Activated CD8-positive, alpha-beta memory T cell treated with anti-CD3 and anti-CD28 coated beads, Interleukin-2, amount 50 U/mL, for 24 hours (primary cell): ENCODE measurements around the gene MAP2K5.

Source experiments
- DNase-seq: peaks from one replicate; pipeline ENCODE4 v3.0.0-alpha.2; 2020; ENCODE audit errors: extremely low read depth

Gene MAP2K5

DNA sequence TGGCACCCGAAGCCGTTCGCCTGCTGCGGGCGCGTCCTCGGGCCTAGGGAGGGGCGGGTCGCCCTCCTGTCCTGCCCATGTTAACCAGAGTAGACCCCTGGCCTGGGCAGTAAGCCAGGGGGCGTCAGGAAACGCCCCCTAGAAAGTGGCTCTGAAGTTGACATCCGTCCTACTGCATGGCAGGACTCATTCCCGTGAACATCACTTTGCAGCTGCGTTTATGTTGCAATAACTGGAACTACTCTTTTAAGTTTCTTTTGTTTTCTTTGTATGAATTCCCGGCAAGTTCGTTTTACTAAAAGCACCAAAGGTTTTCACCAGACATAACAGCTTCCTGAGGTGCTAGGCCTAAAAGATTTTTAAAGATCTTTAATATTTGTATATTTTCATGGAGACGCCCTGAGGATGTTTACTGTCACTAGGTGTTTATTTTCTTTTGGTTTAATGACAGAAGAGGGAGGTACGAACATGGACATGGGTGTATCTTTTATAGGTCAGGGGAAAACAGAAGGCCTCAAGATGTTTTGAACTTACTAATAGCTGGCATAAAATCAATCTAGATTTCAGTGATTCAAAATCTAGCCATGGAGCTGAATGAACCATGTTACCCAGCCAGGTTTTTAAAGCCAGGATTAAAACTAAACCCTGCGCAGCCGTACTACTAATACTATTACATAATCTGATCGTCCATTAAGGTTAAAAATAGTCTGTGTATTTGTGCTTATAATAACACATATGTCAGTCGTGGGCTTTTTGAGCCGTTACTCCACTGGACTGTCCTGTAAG is 20.5 kb upstream of the MAP2K5 start:
- DNase-seq, result no peak

DNA sequence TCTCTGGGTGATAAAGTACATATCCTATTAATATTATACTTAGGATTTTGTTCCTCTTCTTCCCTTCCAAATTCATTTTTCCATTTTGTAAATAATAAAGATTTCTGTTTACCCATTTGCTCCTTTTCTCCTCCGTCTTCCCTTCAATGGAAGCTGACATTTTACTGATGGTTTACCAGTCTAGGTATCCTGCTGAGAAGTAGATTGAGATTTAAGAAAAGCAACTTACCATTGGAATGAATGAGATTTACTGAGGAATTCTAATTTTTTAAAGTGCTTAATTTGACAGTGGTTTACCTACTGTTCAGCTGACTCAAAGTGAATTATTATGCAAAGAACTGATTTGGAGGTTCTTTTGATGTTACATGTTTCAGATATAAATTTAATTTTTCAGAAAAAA is 19.2 kb upstream of the MAP2K5 start:
- no peak for DNase-seq

DNA sequence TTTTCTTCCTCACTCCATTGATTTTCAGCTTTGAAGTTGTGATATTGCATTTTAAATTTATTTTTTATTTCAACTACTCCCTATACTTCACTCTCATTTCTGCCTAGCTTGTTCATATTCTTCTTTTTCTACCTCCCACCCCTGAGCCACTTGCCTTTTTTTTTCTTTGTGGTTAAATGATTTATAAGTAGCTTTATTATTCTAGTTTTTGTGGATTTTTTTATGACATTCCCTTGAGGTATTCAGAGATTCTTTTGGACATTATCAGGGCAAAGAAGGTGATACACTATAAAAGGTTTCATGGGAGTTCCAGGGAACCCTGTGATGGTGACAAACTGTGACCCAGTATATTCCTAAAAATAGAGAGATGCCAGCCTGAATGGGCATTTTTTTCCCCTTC is 18.3 kb upstream of the MAP2K5 start:
- no peak for DNase-seq

DNA sequence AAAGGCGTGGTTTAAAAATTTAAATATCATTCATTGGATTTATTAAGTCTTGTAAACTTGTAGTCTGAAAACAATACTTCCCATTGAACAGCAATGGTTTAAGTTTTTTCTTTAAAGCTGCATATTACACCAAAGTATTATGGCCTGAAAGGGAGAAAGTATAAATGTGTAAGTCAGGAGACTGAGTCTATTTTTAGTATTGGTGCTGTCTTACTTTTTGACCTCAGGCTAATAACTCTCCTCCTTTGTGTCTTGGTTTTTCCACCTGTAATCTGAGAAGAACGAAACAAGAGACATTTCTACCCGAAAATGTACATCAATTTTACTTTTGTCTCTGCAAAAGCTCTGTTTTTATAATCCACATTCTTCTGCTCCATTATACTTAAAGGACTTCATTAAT is 14.0 kb upstream of the MAP2K5 start:
- DNase-seq, result no peak

DNA sequence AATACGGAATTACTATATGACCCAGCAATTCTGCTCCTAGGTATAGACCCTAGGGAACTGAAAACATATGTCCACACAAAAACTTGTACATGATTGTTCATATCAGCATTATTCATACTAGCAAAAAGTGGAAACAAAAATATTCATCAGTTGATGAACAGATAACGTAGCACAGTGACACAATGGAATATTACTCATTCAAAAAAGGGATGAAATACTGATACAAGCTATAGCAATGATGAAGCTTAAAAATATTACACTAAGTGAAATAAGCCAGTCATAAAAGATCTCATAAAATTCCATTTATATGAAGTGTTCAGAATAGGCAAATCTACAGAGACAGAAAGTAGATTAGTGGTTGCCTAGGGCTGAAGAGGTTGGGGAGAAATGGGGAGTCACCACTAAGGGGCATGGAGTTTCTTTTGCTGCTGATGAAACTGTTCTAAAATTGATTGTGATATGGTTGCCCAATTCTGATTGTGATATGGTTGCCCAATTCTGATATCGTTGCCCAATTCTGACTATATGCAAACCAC is 11.1 kb upstream of the MAP2K5 start:
- no peak for DNase-seq

DNA sequence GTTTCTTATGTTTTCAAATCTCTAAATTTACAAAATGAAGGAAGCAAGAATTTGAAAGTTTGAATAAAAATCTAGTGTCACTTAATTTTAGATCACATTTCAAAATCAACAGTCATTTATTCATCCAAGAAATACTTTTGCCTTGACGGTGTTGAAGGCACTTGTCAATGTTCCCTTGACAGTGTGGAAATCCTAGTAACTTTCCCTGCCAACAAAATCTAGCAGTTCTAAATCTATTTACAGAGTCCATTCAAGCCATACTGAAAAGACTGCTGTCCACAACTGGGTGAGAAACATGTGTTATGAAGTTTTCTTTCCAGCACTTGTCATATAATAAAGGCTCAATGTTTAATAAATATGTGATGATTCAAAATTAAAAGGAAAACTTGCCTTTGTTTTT is 8.6 kb upstream of the MAP2K5 start:
- DNase-seq, result no peak

DNA sequence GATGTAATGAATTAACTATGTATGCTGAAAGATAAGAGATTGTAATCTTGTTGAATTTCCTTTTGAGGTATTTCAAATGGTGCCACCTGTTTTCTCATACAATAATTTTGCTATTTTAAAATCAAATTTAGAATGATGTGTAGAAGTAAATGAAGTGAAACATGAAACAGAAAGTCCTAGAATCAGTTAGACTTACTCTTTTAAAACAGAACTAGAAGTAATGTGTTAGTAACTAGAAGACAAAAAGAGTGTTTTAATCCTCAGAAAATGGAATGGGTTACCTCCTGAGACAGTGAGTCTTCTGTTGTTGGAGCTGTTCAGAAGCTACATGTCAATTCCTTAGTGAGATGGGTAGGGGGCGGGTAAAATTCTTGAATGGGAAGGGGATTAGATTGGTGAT is 8.1 kb upstream of the MAP2K5 start:
- no peak for DNase-seq

DNA sequence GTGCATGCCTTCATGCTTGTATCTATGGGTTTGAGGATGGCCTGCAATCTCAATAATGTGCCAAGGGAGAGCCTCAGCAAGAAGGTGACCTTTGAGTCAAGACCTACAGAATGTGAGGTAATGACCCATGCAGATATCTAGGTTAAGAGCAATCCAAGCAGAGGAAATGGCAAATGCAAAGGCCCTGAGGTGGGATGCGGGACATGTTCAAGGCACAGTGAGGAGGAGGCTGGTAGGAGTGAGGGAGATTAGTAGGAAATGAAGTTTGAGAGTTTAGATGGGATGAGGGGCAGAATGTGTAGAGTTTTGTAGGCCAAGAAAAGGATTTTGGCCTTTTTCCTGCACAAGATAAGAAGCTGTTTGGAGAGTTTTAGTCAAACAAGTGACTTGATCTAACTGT is 4.7 kb upstream of the MAP2K5 start:
- DNase-seq, result no peak

DNA sequence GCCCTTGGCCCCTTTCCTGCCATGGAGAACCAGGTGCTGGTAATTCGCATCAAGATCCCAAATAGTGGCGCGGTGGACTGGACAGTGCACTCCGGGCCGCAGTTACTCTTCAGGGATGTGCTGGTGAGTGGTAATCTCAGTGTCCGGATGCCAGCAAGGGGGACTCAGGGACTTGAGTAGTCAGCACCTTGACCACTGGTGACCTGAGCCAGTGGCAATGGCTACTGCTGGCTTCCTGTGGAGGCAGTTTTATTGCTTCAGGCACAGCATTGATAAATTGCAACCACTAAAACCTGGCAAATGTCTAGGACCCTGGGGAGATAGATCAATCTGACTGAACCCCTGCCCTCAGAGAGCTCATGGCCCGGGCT is 830 bp downstream of the MAP2K5 start:
- DNase-seq, result no peak

DNA sequence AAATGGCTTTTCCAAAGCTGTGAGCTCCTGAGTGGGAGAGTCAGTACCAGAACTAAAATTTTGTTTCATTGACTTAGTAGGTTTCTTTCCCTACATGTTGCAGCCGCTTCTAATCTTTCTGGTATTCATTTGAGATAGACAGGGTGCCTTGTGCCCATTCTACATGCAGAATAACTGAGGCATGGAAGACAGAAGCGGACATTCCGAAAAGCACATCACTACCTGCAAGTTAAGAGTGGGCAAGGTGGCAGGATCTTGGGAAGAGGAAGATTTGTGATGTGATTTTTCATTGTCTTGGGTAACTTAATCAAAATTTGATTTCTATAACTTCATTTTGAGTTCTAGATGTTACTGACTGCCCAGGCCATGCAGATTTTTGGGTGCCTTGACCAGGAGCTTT is 2.0 kb downstream of the MAP2K5 start:
- no peak for DNase-seq

DNA sequence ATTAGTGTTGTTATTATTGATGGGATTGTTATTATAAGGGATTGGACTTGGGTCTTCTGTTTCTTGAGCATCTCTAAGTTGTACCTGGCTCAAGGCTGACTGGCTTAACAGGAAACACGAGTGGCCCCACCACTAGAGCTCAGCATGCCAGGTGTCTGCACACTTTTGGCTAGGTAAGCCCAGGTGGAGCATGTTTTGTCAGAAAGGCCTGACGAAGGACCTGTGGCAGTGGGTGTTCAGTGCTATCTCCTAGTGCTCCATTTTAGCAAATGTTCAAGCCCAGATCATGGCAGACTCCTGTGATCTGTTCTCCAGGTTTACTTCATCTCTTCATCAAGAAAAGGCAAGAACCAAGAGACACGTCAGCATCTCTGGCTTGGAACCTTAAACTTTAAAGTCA is 3.4 kb downstream of the MAP2K5 start:
- no peak for DNase-seq

DNA sequence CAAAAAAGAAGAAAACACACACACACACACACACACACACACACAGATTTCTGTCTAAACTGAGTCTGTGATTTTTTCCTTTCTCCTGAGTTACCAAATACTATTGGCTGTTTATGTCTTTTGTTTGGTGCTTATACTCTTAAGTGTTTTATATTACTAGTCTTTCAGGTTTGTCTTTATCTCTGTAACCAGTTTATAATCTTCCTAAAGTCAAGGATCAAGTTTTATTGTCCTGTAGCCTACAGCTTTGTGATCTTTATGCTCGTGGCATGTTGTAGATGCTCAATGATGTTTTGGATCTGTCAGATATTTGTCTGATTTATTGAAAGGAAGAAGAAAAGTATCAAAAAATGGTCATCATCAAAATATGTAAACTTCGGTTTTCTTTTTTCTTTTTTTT is 4.6 kb downstream of the MAP2K5 start:
- no peak for DNase-seq

DNA sequence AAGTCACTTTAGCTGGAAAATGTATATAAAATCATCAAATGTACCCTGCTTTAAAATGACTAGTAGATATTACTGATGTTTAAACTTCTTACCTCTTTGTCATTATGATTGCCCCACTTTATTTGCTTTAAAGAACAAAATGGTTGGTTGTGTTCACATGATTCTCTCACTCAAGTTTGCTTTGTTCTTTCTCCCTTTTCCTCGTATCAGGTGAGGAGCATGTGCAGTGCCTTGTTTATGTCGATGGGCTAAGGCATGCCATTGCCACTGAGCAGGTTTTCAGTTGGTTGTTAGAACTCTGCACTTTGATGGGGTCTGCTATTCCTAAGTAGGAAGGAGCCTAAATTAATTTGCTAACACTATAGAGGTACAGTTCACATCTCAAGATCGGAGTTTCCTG is 5.3 kb downstream of the MAP2K5 start:
- DNase-seq, result no peak

DNA sequence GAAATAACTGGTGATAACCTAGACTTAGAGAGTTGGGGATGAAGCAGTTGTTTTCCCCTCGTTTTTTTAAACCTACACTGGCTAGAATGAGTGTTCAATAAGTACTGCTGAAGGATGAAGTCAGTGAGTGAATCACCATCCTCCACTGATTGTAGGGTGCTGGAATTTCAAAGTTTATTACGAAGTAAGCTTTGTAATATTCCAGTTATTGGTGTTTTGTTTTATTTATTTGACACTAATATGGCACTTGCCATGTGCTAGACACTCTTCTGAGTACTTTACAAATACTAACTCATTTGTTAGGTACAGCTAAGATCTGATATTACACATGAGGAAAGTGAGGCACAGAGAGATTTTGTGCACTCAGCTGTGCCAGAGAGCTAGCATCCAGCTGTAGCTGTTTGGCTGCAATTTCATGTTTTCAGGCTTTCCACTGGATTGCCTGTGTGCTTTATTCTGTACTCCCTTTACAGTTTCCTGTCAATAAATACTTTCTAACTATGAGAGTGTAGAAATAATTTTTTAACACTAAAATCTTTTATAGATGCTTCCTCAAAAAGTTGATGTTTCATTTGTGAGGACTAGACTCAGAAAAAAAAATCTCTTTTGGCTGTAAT is 5.8 kb downstream of the MAP2K5 start:
- DNase-seq, result no peak

DNA sequence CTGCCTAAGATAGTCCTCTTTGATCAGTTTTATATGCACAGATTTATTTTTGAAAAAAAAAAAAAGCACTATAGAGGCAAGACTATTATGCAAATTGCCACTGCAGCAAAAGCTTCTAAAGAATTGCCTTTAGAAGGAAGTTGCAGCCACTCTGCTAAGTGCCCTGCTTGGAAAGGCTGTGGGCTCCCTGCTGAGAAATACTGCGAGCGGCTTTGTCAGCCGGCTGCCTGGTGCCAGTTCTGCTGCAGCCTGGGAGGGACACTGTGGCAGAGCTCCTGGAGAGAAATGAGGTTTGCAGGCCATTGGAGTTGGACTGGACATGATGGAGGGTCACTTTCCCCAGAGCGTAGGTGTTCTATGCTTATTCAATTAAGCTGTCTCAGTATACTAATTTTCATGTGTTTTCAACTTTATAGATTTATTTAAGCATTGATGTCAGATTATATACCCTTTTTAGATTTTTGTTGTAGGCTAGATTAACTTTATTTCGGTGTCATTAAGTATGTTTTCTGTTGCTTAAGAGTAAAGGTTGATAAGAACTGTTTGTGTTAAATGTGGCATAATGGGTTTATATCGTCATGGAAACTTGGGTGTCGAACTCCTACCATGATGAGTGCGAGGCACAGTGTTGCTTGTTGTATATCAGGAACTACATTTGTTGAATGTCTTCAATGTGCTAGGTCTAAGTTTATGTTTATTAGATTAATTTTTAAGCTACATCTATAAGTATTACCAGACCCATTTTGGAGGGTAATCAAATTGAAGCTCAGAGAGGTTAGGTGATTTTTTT is 6.6 kb downstream of the MAP2K5 start:
- DNase-seq, result no peak

DNA sequence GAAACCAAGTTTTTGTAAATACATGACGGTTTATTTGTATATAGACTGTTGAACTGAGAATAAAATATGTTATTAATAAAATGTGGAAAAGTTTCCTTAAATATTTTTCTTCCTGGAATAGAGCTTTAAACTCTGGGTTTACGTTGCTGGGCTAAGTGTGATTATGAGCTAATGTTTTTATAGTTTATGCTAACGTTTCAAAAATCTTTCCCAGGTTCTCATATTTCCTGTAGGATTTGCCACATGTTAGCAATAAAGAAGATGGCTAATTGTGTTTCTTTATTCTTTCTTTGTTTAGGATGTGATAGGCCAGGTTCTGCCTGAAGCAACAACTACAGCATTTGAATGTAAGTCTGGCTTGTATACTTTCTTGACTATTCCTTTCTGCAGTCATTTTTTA is 7.2 kb downstream of the MAP2K5 start:
- DNase-seq, result no peak

DNA sequence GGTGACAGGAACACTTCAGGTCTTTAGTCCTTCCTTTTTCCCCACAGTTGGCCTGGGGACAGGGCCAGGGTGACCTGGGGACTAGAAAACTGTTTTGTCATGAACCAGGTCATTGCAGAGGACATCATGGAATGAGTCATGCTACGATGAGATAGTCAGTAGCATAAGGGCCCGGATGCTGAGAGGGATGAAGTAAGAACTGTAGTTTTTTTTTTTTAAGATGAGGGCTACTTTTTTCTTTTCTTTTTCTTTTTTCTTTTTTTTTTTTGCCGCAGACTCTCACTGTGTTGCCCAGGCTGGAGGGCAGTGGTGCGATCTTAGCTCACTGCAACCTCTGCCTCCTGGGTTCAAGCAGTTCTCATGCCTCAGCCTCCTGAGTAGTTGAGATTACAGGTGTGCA is 8.0 kb downstream of the MAP2K5 start:
- DNase-seq, result no peak

DNA sequence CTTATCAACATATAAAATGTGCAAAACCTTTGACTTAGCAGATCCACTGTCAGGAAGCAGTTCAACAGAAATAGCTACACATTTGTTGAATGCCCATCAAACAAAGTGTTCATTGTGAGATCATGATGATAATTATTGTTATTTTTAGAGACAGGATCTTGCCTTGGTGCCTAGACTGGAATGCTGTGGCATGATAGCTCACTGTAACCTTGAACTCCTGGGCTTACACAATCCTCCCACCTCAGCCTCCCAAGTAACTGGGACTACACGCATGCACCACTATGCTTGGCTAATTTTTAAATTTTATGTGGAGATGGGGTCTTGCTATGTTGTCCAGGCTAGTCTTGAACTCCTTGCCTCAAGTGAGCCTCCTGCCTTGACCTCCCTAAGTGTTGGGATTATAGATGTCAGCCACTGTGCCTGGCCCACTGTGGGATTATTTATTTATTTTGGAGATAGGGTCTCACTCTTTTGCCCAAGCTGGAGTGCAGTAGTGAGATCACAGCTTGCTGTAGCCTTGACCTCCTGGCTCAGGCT is 8.8 kb downstream of the MAP2K5 start:
- DNase-seq, result no peak

DNA sequence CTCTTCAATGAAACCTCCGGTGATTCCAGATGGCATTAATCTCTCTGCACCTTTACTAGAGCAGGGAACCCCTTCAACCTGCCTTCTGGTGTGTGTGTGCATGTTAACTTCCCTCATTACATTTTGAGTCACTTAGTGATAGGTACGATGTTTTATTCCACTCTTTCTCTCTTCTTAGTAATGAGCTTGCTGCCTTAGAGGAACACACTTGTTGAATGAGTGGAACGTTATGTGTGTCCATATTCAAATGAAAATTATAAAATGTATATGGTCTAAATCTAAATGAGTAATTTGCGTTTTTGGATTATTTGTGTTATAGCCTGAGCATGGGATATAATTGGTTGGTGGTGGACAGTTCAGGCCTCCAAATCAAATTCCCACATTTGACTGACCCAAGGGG is 12.1 kb downstream of the MAP2K5 start:
- no peak for DNase-seq

DNA sequence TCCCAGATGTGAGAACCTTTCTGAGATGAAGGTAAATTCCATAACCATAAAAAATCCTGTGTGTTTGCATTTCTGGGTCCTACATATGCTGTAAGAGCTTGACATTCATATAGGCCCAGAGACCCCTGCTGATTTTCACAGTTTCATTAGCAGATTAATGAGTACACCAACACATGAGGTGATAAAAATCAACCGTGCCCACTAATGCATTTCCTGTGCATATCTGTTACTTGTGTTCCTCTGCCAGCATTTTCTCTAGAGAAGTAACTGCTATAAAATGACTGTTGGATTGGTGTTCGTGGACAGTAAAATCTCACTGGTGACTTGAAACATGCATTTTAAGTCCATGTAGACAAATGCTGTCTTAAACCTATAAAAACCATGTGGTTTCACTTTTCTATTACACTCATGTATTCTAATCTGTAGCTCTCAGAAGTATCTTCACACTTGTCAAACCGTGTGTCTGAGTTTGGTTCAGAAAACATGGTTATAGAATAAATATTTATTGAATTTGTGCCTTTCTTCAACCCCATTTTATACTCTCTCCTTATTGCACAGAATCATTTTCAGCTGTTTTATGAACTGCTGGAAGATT is 14.6 kb downstream of the MAP2K5 start:
- DNase-seq, result no peak

DNA sequence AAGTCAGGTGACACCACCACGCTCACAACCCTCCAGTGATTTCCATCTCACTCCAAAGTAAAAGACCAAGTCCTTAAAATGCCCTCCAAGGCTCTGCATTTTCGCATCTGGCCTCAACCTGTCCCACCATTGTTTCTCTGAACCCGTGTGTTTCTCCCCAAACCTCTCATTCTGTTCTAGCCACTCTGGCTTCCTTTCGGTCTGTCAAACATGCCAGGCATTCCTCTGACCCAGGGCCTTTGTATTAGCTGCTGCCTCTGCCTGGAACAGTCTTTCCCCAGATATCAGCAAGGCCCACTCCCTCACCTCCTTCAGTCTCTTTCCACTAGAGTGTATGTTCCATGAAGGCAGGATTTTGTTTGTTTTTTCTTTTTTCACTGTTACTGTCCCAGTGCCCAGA is 16.0 kb downstream of the MAP2K5 start:
- no peak for DNase-seq

DNA sequence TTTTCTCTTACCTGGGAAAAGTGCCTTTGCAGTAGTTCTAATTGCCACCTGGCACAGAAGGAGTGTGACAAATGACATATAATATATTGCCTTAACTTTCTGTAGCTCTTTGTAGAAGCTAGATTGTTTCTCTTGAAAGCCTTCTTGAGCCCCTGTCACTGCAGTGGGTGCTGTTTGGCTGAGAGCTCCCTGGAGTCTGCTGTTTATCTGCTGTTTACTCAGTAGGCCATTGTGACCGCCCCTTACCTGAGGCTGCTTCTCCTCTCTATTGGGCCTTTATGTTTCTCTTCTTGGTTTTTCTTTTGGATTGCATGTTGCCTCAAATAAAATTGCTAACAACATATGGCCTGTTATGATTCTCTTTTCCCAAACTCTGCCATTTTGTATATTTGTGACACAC is 16.7 kb downstream of the MAP2K5 start:
- no peak for DNase-seq
